BJ (cell line): Measurements from ENCODE around the gene KY. TPM values are rescaled to one million over a fixed set of nuclear protein-coding genes. Genes with fewer than 3 reads are reported as not detected.

Experiments used
- CTCF ChIA-PET: fragments of 350-600 bp; formaldehyde crosslinking; extraction: SDS; loops from one replicate; lab custom pipeline; 2021; ENCODE audit warnings: antibody characterized with exemption, inconsistent platforms; lab: Yijun Ruan, JAX
- POLR2A ChIA-PET: fragments of 300-600 bp; sonication (Branson Sonifier 250); formaldehyde crosslinking; extraction: SDS; loops from one replicate; lab custom pipeline; 2021; ENCODE audit warnings: antibody characterized with exemption; lab: Charles Lee
- DNase-seq: peaks from one replicate; pipeline ENCODE4 v3.0.0-alpha.2; 2011; ENCODE audit warnings: low read depth
- H3K27me3 ChIP-seq: 2 replicates; pipeline ENCODE4 v1.6.0; 2011; ENCODE audit warnings: low read length; ENCODE audit not compliant: control insufficient read depth, insufficient read depth
- H3K36me3 ChIP-seq: 2 replicates; pipeline ENCODE4 v1.5.1; 2011; ENCODE audit warnings: low read length; ENCODE audit not compliant: control insufficient read depth, insufficient read depth
- H3K4me3 ChIP-seq: 2 replicates; pipeline ENCODE4 v1.5.1; 2011; ENCODE audit warnings: low read depth, mild to moderate bottlenecking, control low read depth, low read length
- CTCF ChIP-seq: IDR thresholded peaks from 2 replicates; pipeline ENCODE4 v1.5.1; 2011; ENCODE audit warnings: low read depth, mild to moderate bottlenecking, control low read depth, inconsistent platforms, low read length, moderate library complexity; ENCODE audit not compliant: insufficient read depth
- polyA minus RNA-seq: library from RNA; depleted of rRNA, polyadenylated mRNA; stranded (reverse); fragments of >200 nt; gene quantifications from 2 replicates; pipeline ENCODE4 v1.2.3, GENCODE V29; 2011; rRNA and poly(A)+ RNA removed
- polyA plus RNA-seq: library from polyadenylated mRNA; depleted of rRNA; stranded (reverse); fragments of >200 nt; gene quantifications from 2 replicates; pipeline ENCODE4 v1.2.3, GENCODE V29; 2011; rRNA removed

The KY gene
- 0.05 TPM in 1 of 2 replicates, not detected in the other for polyA plus RNA-seq
- not detected in 2 replicates for polyA minus RNA-seq

GRCh38 chr3:134650431-134651346, at the start of gene KY:
KY (minus strand) TSS chr3:134651022; CDS start chr3:134650960, 62 bp downstream.
- no peak for DNase-seq

GRCh38 chr3:134699721-134700120, 48.9 kb upstream of the KY start:
- CTCF ChIA-PET, result no interaction called here
- POLR2A ChIA-PET, result no interaction called here
- no peaks in the 10 kb centered on the region for H3K36me3 ChIP-seq
- DNase-seq, result no peak
- no peaks in the 10 kb centered on the region for H3K27me3 ChIP-seq
- TF ChIP-seq CTCF, result no peak
- no peak overlapping the region for H3K4me3 ChIP-seq

More at GRCh38 chr3:134650431-134651346, at the start of gene KY:
- CTCF ChIA-PET, result interaction anchor here (1.1 to 1.5 kb wide), 4 partner anchors 12 to 104 kb away, joined by 3 to 7 read pairs (median 6); no protein-coding TSS in a partner anchor
- peak; percentile 14; the same call in 1 of the 2 replicates for TF ChIP-seq CTCF
- Histone ChIP-seq H3K4me3 (peak within 1 kb of the TSS; percentile 32), H3K36me3 (no peaks in the 10 kb centered on the region), H3K27me3 (peaks cover 3% of the 10 kb centered on the region)
- POLR2A ChIA-PET, result no interaction called here

- H3K27me3 ChIP-seq, result no peaks in the 10 kb centered on the region
- no peak for DNase-seq
- CTCF ChIA-PET, result no interaction called here
- no peak for TF ChIP-seq CTCF
- no peaks in the 10 kb centered on the region for H3K36me3 ChIP-seq
- POLR2A ChIA-PET, result no interaction called here
- no peak overlapping the region for H3K4me3 ChIP-seq
These were observed 48.4 kb upstream of the KY start for GRCh38 chr3:134699141-134699711.

GRCh38 chr3:134697830-134698689, 47.2 kb upstream of the KY start:
- ChIA-PET CTCF (interaction anchor here (0.6 kb wide), 1 partner anchor 57 kb away, joined by 3 read pairs; no protein-coding TSS in a partner anchor), POLR2A (no interaction called here)
- no peaks in the 10 kb centered on the region for H3K27me3 ChIP-seq
- no peaks in the 10 kb centered on the region for H3K36me3 ChIP-seq
- no peak for DNase-seq
- no peak for TF ChIP-seq CTCF
- H3K4me3 ChIP-seq, result no peak overlapping the region
